Neural cell (in vitro differentiated cells): Measurements from ENCODE around the gene MT1H. TPM values are rescaled to one million over a fixed set of nuclear protein-coding genes. Genes with fewer than 3 reads are reported as not detected.

Source experiments
- H2AFZ ChIP-seq: fragments of 200-600, 300-800 bp; sonication (generic), shearing (Covaris generic); 2 replicates; pipeline ENCODE4 v1.6.0; 2014; ENCODE audit warnings: low read depth, mild to moderate bottlenecking, antibody characterized with exemption, low read length, moderate library complexity
- H3F3A ChIP-seq: fragments of 200-600 bp; shearing (Covaris generic); 2 replicates; pipeline ENCODE4 v1.6.1; 2016; ENCODE audit warnings: mild to moderate bottlenecking, moderate library complexity, mixed read lengths, antibody characterized with exemption, low read length; ENCODE audit not compliant: insufficient read depth, poor library complexity, severe bottlenecking
- H3K27ac ChIP-seq: fragments of 200-600, 300-800 bp; sonication (generic), shearing (Covaris generic); 2 replicates; pipeline ENCODE4 v1.5.1; 2014; ENCODE audit warnings: mild to moderate bottlenecking, low read length, moderate library complexity
- H3K27me3 ChIP-seq: fragments of 300-800, 200-600 bp; sonication (generic), shearing (Covaris generic); 2 replicates; pipeline ENCODE4 v1.6.0; 2014; ENCODE audit warnings: mild to moderate bottlenecking, low read depth, low read length, moderate library complexity; ENCODE audit not compliant: insufficient read depth
- H3K36me3 ChIP-seq: fragments of 300-800, 200-600 bp; sonication (generic), shearing (Covaris generic); 2 replicates; pipeline ENCODE4 v1.5.1; 2014; ENCODE audit warnings: mild to moderate bottlenecking, antibody characterized with exemption, low read length, moderate library complexity; ENCODE audit not compliant: insufficient read depth
- H3K4me2 ChIP-seq: fragments of 300-800, 200-600 bp; sonication (generic), shearing (Covaris generic); 2 replicates; pipeline ENCODE4 v1.6.0; 2014; ENCODE audit warnings: mild to moderate bottlenecking, low read length
- H3K4me3 ChIP-seq: fragments of 300-800, 200-600 bp; sonication (generic), shearing (Covaris generic); 2 replicates; pipeline ENCODE4 v1.5.1; 2014; ENCODE audit warnings: mild to moderate bottlenecking, low read length, moderate library complexity
- H3K79me2 ChIP-seq: fragments of 200-600 bp; shearing (Covaris generic); replicated peaks from 2 replicates; pipeline ENCODE4 v1.6.0; 2014; ENCODE audit warnings: mild to moderate bottlenecking, low read length, moderate library complexity; ENCODE audit not compliant: insufficient read depth
- H3K9ac ChIP-seq: fragments of 300-800, 200-600 bp; sonication (generic), shearing (Covaris generic); 2 replicates; pipeline ENCODE4 v1.6.1; 2016; ENCODE audit warnings: mild to moderate bottlenecking, low read length, mixed read lengths
- H3K9me2 ChIP-seq: fragments of 200-600 bp; shearing (Covaris generic); 2 replicates; pipeline ENCODE4 v1.6.1; 2016; ENCODE audit warnings: mild to moderate bottlenecking, low read length, mixed read lengths; ENCODE audit not compliant: insufficient read depth
- H3K9me3 ChIP-seq: fragments of 200-600, 300-800 bp; sonication (generic), shearing (Covaris generic); 2 replicates; pipeline ENCODE4 v1.6.1; 2016; ENCODE audit warnings: mild to moderate bottlenecking, mixed run types, low read length, moderate library complexity, mixed read lengths
- H4K20me1 ChIP-seq: fragments of 200-600 bp; shearing (Covaris generic); 2 replicates; pipeline ENCODE4 v1.6.1; 2016; ENCODE audit warnings: mild to moderate bottlenecking, mixed run types; ENCODE audit not compliant: insufficient read depth
- CTCF ChIP-seq: fragments of 450-650 bp; IDR thresholded peaks from 2 replicates; pipeline ENCODE4 v1.5.1; 2014; ENCODE audit warnings: antibody characterized with exemption, mild to moderate bottlenecking, moderate library complexity; ENCODE audit not compliant: poor library complexity, severe bottlenecking
- EP300 ChIP-seq: fragments of 450-650 bp; conservative IDR thresholded peaks from 2 replicates; pipeline ENCODE4 v1.6.1; 2014; ENCODE audit warnings: antibody characterized with exemption, mild to moderate bottlenecking, moderate library complexity; ENCODE audit not compliant: poor library complexity, severe bottlenecking
- EZH2 ChIP-seq: fragments of 200-600, 300-800 bp; shearing (Covaris generic), sonication (generic); IDR thresholded peaks from 2 replicates; pipeline ENCODE4 v1.6.1; 2014; ENCODE audit warnings: antibody characterized with exemption, low read length, borderline replicate concordance, mild to moderate bottlenecking; ENCODE audit not compliant: insufficient read depth, poor library complexity, severe bottlenecking
- MXI1 ChIP-seq: fragments of 450-650 bp; conservative IDR thresholded peaks from 2 replicates; pipeline ENCODE4 v1.6.1; 2014; ENCODE audit warnings: antibody characterized with exemption, mild to moderate bottlenecking; ENCODE audit not compliant: poor library complexity, severe bottlenecking
- POLR2AphosphoS5 ChIP-seq: IDR thresholded peaks from 2 replicates; pipeline ENCODE4 v1.6.1; 2012
- RAD21 ChIP-seq: fragments of 450-650 bp; conservative IDR thresholded peaks from 2 replicates; pipeline ENCODE4 v1.6.1; 2014; ENCODE audit warnings: antibody characterized with exemption, mild to moderate bottlenecking, moderate library complexity
- REST ChIP-seq: IDR thresholded peaks from 2 replicates; pipeline ENCODE4 v1.6.1; 2012; ENCODE audit warnings: borderline replicate concordance
- SMC3 ChIP-seq: fragments of 450-650 bp; conservative IDR thresholded peaks from 2 replicates; pipeline ENCODE4 v1.6.1; 2014; ENCODE audit warnings: antibody characterized with exemption, mild to moderate bottlenecking, moderate library complexity; ENCODE audit not compliant: poor library complexity
- TAF1 ChIP-seq: IDR thresholded peaks from 2 replicates; pipeline ENCODE4 v1.6.1; 2012; ENCODE audit warnings: low read depth
- polyA plus RNA-seq: library from polyadenylated mRNA; depleted of rRNA; stranded (reverse); fragments of >200 nt; gene quantifications from 2 replicates; pipeline ENCODE4 v1.2.3, GENCODE V29; 2014

The MT1H gene
- polyA plus RNA-seq, 1 donor from 2014 or later, result not detected

- Histone ChIP-seq H3K9ac (no peak overlapping the region), H3K27ac (no peak overlapping the region)
Observed at GRCh38 chr16:56631832-56632155, 37.8 kb upstream of the MT1H start.

GRCh38 chr16:56632156-56632847, 37.3 kb upstream of the MT1H start, which contains the start of gene MT1M:
Gene MT1M, plus strand, starts transcription at chr16:56632659. Its CDS starts 73 bp downstream, at chr16:56632732.
- H3K4me2 ChIP-seq, result no peak within 1 kb of the TSS
- no peaks in the 10 kb centered on the region for H4K20me1 ChIP-seq
- H3K27me3 ChIP-seq, result peaks cover 96% of the 10 kb centered on the region
- peak within 1 kb of the TSS; percentile 59 for H3K4me3 ChIP-seq
- no peak within 1 kb of the TSS for H3K9ac ChIP-seq
- no peaks in the 10 kb centered on the region for H3K79me2 ChIP-seq
- no peaks in the 10 kb centered on the region for H3K36me3 ChIP-seq
- H3K27ac ChIP-seq, result no peak within 1 kb of the TSS
- H3F3A ChIP-seq, result no peaks in the 10 kb centered on the region
- H3K9me2 ChIP-seq, result no peaks in the 10 kb centered on the region
- no peaks in the 10 kb centered on the region for H3K9me3 ChIP-seq
- no peak for TF ChIP-seq MXI1
- TF ChIP-seq EZH2, result peak; percentile 68
- H2AFZ ChIP-seq, result no peak within 1 kb of the TSS

More at GRCh38 chr16:56631832-56632155, 37.8 kb upstream of the MT1H start:
- TF ChIP-seq RAD21 (no peak), EZH2 (no peak), SMC3 (no peak), POLR2AphosphoS5 (no peak), MXI1 (no peak), REST (no peak), CTCF (no peak), TAF1 (no peak), EP300 (no peak)
- H3K4me2 ChIP-seq, result no peak overlapping the region
- H3K4me3 ChIP-seq, result peak overlapping the region; percentile 59
- H4K20me1 ChIP-seq, result no peaks in the 10 kb centered on the region
- H3F3A ChIP-seq, result no peaks in the 10 kb centered on the region
- peaks cover 96% of the 10 kb centered on the region for H3K27me3 ChIP-seq
- H2AFZ ChIP-seq, result no peak overlapping the region
- no peaks in the 10 kb centered on the region for H3K9me3 ChIP-seq
- no peaks in the 10 kb centered on the region for H3K36me3 ChIP-seq
- H3K9me2 ChIP-seq, result no peaks in the 10 kb centered on the region
- no peaks in the 10 kb centered on the region for H3K79me2 ChIP-seq
